ENCODE measurements around the gene MEF2B.

Gene MEF2B

GRCh38 chr19:19170053-19170872, at the start of gene MEF2B:
Gene MEF2B (minus strand): TSS chr19:19170263. CDS start chr19:19150735, 19,528 bp downstream.
- DNase-seq: peak; percentile 75

GRCh38 chr19:19218911-19219310, 48.8 kb upstream of the MEF2B start:
- DNase-seq: no peak

GRCh38 chr19:19217099-19217498, 47.0 kb upstream of the MEF2B start:
- DNase-seq: no peak

DNA sequence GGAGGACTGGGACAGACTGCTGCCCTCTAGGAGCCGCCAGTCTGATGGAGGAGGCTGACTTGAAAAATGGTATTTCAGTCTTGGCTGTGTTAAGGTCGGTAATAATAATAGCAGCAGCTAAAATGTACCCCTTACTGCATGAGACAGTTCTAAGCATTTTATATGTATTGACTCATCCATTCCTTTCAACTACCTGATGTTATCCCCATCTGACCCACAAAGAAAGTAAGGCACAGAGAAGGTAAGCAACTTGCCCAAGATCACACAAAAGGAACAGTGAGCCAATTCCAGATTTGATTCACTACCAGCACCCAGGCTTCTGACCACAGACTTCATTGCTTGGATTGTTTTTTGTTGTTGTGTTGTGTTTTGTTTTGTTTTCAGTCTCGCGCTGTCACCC, 45.7 kb upstream of the MEF2B start:
- DNase-seq: no peak

- DNase-seq: peak; percentile 30
Measured at GRCh38 chr19:19214892-19215291, 44.8 kb upstream of the MEF2B start.

DNA sequence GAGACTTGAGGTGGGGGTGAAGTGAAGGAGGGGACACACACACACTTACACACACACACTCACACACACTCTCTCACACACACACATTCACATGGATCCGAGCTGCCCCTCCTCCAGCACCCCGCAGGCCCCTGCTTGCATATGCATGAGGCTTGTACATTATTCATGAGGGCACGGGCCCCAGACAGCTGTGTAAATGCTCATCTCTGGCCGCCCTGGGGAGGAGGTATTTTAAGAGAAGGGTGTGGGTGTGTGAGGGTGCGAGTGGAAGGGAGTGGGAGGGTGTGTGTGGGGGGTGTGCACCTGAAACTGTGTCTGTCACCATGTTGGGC, 44.1 kb upstream of the MEF2B start:
- no peak for DNase-seq

DNA sequence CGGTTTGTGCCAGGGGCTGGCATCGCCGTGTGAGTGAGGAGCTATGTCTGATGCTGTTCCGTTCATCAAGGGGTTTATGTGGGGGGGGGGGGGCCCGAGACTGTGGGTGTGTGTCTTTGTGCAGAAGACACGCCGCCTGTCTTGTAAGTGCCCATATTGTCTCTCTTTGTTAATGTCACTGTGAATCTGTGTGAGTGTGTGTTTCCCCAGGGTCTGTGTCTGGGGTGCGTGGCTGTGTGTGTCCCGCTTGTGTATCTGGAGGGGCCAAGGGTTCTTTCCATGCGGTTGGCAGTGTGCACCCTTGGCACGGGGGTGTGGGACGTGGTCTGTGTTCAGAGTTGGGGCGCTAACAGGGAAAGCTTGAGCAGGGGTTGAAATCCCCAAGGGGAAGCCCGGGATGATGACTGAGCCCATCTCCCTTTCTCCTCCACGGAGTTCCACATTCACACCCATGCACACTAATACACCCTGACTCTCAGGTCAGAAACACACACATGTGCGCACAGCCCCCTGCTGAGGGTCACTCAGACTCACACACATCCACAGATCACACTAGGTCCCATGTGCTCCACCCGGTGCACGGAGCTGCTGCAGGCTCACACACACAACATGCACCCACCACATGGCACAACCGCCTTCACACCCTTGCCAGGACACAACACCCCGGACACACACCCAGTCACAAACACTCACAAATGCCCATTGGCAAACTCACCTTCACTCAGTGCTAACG, 43.5 kb upstream of the MEF2B start:
- DNase-seq: no peak

DNA sequence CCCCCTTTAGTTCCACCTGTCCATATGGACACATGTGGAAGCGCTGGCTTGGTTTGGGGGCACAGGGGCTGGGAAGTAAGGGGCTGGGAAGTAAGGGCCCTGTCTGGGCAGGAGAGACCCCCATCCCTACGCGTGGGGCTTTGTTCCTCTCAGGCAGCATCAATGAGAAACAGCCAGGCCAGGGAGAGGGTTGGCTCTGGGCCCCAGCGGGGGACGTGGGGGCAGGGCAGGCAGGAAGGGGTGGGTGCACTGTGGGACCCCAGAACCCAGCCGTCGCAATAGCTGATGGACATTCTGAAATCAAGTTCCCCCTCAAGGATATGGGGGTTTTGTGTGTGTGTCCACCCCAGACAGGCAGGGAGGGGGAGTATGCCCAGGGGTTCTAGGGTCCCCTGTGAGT, 42.9 kb upstream of the MEF2B start:
- no peak for DNase-seq

- no peak for DNase-seq
Measured at GRCh38 chr19:19211499-19212420, 41.7 kb upstream of the MEF2B start, which contains the start of gene NCAN. Gene NCAN (plus strand): TSS chr19:19211958. CDS start chr19:19216954, 4,996 bp downstream.

DNA sequence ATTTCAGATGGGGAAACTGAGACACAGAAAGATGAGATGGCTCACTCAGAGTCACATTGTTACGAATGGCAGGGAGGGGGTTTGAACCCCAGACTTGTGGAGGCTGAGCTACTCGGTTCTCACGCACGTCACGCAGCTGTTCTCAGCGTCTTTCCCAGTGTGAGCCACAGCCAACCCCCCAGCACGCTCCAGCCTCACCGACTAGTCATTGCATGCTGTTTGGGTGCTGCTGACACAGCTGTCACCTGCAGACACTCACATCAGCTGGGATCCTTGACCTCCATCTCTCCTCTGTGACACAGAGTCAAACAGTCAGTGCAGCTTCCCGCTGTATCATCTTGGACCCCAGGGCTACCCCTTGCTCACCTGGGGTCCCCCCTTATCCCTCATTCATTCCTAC, 39.3 kb upstream of the MEF2B start:
- DNase-seq: no peak

- DNase-seq: no peak
Measured at GRCh38 chr19:19207637-19208572, 37.8 kb upstream of the MEF2B start.

GRCh38 chr19:19206938-19207337, 36.9 kb upstream of the MEF2B start:
- no peak for DNase-seq

- no peak for DNase-seq
Measured at GRCh38 chr19:19205416-19206410, 35.6 kb upstream of the MEF2B start.

GRCh38 chr19:19204181-19204580, 34.1 kb upstream of the MEF2B start:
- no peak for DNase-seq

- DNase-seq: peak; percentile 91
Measured at GRCh38 chr19:19203012-19203856, 33.2 kb upstream of the MEF2B start, which contains the start of gene NR2C2AP. Gene NR2C2AP (minus strand): TSS chr19:19203414. CDS start chr19:19203060, 354 bp downstream.

DNA sequence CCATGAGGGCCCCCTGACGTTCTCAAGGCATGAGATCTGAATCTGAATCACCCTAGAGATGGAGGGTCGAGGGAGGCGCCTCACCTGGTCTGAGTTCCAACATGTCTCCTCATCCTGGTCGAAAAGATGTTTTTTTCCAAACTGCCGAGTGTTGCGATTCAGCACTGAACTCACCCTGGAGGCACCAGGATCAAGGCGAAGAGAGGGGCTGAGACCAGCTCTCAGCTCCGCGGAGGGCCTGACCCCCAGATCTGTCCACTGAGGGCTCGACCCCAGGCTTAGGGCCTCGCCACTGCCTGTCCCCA, 32.6 kb upstream of the MEF2B start:
- DNase-seq: no peak

- DNase-seq: no peak
Measured at GRCh38 chr19:19201697-19202630, 31.9 kb upstream of the MEF2B start.

- DNase-seq: no peak
Measured at GRCh38 chr19:19193926-19194325, 23.9 kb upstream of the MEF2B start.
